HG02852 (cell line): ENCODE measurements around the gene CSF1R.

Source experiments
- ATAC-seq: cut with Tn5 transposase; IDR thresholded peaks from one replicate; pipeline ENCODE4 v1.9.1; 2021; ENCODE audit warnings: mild to moderate bottlenecking, moderate library complexity; ENCODE audit not compliant: unreplicated experiment

CSF1R gene

GRCh38 chr5:150120617-150121447, 34.5 kb upstream of the CSF1R start:
- ATAC-seq: no peak

- no peak for ATAC-seq
Measured at GRCh38 chr5:150120062-150120441, 33.7 kb upstream of the CSF1R start.

- no peak for ATAC-seq
Measured at GRCh38 chr5:150119421-150120061, 33.2 kb upstream of the CSF1R start.

- no peak for ATAC-seq
Measured at GRCh38 chr5:150118561-150119229, 32.3 kb upstream of the CSF1R start.

- no peak for ATAC-seq
Measured at GRCh38 chr5:150117945-150118560, 31.7 kb upstream of the CSF1R start.

- no peak for ATAC-seq
Measured at GRCh38 chr5:150116667-150117400, 30.5 kb upstream of the CSF1R start.

- no peak for ATAC-seq
Measured at GRCh38 chr5:150114773-150115408, 28.5 kb upstream of the CSF1R start.

GRCh38 chr5:150114102-150114641, 27.8 kb upstream of the CSF1R start:
- no peak for ATAC-seq

GRCh38 chr5:150113047-150113744, 26.8 kb upstream of the CSF1R start:
- ATAC-seq: no peak

- ATAC-seq: no peak
Measured at GRCh38 chr5:150112201-150113046, 26.1 kb upstream of the CSF1R start.

- ATAC-seq: no peak
Measured at GRCh38 chr5:150111122-150111521, 24.8 kb upstream of the CSF1R start.

- no peak for ATAC-seq
Measured at GRCh38 chr5:150109921-150110320, 23.6 kb upstream of the CSF1R start.

- no peak for ATAC-seq
Measured at GRCh38 chr5:150108711-150109514, 22.6 kb upstream of the CSF1R start.

- no peak for ATAC-seq
Measured at GRCh38 chr5:150107909-150108447, 21.6 kb upstream of the CSF1R start.

- no peak for ATAC-seq
Measured at GRCh38 chr5:150106674-150107426, 20.5 kb upstream of the CSF1R start.

- no peak for ATAC-seq
Measured at GRCh38 chr5:150105928-150106615, 19.7 kb upstream of the CSF1R start.
